ENCODE measurements around the gene CSF1.

The CSF1 gene

DNA sequence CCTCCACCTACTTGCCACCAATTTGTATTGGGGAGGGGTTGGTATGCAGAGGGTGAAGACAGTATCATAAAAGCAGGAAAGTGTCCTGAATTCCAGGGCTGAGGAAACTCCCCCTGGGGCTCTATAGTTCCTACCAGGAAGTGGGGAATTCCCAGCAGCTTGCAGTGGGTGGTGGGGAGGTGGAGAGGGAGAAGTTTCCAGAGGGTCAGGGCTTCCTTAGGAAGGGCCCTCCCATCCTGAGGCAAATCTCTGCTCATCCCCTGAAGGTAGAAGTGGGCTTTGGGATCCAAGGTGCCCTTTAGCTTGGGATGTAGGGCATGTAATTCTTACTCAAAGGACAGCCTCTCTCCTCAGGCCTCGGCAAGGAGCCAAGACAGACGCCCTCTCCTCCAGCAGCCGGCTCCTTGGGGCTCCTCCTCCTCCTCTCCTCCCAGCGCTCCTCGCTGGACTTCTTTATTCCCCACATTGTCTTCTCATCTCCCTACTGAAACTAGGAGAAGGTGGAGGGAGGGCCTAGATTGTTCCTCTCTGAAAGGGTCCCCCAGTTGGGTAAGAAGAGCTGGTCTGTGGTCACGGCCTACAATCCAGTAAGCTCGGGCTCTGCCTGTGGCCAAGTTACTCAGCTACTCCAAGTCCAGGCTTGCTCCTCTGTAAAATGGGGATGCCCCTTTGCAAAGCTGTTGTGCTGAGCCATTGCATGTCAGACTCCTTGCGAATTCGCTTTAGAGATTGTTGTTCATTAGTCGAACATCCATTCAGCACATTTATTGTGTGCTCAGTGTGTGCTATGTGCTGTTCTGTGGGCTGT lies 17.9 kb upstream of the CSF1 start:
- Mint-ChIP-seq H3K36me3 (no peaks in the 10 kb centered on the region), H3K4me3 (no peak overlapping the region), H3K9me3 (peaks cover 5% of the 10 kb centered on the region), H3K27ac (no peak overlapping the region), H3K27me3 (no peaks in the 10 kb centered on the region), H3K4me1 (peaks cover 26% of the 10 kb centered on the region)

GRCh38 chr1:109893532-109894171 lies 17.0 kb upstream of the CSF1 start:
- H3K9me3 Mint-ChIP-seq = peaks cover 4% of the 10 kb centered on the region

GRCh38 chr1:109894823-109895719 lies 15.6 kb upstream of the CSF1 start:
- Mint-ChIP-seq H3K4me3 (no peak overlapping the region), H3K4me1 (peaks cover 20% of the 10 kb centered on the region), H3K27me3 (no peaks in the 10 kb centered on the region), H3K9me3 (no peaks in the 10 kb centered on the region), H3K27ac (no peak overlapping the region), H3K36me3 (no peaks in the 10 kb centered on the region)

More at GRCh38 chr1:109893532-109894171, 17.0 kb upstream of the CSF1 start:
- Mint-ChIP-seq H3K4me1 (peaks cover 24% of the 10 kb centered on the region), H3K27ac (no peak overlapping the region), H3K27me3 (no peaks in the 10 kb centered on the region), H3K36me3 (no peaks in the 10 kb centered on the region), H3K4me3 (no peak overlapping the region)

DNA sequence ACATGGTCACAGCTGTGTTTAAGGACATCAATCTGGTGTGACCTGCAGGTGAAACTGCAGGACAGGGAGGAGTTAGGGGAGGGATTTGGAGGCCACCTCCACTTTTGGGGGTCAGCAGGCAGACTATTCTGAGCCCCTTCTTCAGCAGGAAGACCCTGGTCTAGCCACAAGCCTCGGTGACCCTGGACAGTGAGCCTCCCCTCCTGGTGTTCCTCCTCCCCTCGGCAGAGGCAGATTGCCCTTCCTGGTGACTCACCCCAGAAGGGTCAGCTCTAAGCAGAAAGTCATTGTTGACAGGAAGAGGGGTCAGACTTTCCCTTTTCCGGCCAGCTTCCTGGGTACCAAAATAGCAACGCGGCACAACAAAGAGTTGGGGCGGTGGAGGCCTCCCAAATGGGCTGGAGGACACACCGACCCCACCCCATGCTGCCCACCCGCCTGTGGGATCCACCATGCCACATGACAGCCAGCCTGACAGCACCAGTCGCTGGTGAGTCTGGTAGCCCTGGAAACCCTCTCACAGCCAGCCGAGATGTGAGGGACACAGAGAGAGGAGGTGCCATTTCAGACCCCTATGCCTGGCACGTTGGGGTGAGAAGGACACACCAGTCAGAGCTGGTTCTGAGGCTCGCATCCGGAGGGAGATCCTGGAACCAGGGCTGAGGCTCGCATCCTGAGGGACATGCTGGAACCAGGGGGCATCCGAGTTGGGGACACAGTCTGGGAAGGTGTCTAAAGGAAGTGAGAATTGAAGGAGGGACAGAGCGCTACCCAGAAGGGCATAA lies 14.7 kb upstream of the CSF1 start:
- Mint-ChIP-seq H3K27ac (no peak overlapping the region), H3K4me1 (peaks cover 14% of the 10 kb centered on the region), H3K36me3 (no peaks in the 10 kb centered on the region), H3K9me3 (no peaks in the 10 kb centered on the region), H3K27me3 (no peaks in the 10 kb centered on the region), H3K4me3 (no peak overlapping the region)

DNA sequence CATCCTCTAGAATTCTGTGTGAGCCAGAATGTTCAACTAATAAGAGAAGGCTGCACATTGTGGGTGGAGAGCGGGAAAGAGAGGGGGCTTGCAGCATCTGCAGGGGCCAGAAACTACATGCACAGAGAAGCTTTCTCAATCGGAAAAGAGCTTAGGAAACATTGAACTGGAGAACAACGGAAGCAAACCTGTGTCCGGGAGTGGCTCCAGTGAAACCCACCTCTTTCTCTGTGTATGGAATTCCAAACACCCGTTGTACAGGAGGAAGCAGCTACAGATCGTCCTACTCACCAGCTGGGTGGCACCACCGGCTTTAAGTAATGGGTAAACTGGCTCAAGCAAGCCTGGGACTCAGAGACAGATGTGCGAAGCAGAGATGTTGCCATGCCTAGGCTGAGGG lies 14.0 kb upstream of the CSF1 start:
- Mint-ChIP-seq H3K27ac (no peak overlapping the region), H3K4me3 (no peak overlapping the region), H3K27me3 (no peaks in the 10 kb centered on the region), H3K36me3 (no peaks in the 10 kb centered on the region), H3K4me1 (peaks cover 12% of the 10 kb centered on the region), H3K9me3 (no peaks in the 10 kb centered on the region)

DNA sequence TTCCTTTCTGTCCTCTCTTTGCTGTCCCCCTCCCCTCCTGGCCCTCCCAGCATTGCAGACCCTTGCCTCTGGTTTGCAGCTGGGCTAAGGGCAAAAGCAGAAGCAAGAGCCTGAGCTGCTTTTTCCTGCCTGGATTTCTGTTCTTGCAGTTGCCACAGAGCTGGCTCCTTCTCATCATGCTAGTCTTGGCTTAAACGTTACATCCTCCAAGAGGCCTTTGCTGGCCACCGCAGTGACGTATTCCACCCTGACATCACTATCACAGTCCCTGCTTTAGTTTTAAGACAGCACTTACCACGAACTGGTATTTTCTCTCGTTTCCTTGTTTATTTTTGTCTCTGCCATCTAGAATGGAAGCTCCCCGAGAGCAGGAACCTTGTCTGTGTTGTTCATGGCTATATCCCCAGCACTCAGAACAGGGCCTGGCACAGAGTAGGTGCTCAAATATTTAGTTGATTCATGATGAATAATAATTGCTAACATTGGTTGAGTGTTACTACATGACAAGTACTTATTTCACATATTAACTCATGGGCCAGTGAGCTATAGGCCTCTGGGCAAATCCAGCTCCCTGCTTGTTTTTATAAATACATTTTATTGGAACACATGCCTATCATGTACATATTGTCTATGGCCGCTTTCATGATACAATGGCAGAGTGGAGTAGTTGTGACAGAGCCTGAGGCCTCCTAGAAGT lies 13.2 kb upstream of the CSF1 start:
- Mint-ChIP-seq H3K27ac (no peak overlapping the region), H3K27me3 (no peaks in the 10 kb centered on the region), H3K4me1 (peaks cover 12% of the 10 kb centered on the region), H3K9me3 (no peaks in the 10 kb centered on the region), H3K36me3 (no peaks in the 10 kb centered on the region), H3K4me3 (no peak overlapping the region)

- H3K4me3 Mint-ChIP-seq = no peak overlapping the region
- H3K36me3 Mint-ChIP-seq = no peaks in the 10 kb centered on the region
- peaks cover 12% of the 10 kb centered on the region for H3K4me1 Mint-ChIP-seq
- no peaks in the 10 kb centered on the region for H3K27me3 Mint-ChIP-seq
- no peaks in the 10 kb centered on the region for H3K9me3 Mint-ChIP-seq
- no peak overlapping the region for H3K27ac Mint-ChIP-seq
Observed at GRCh38 chr1:109898842-109899241, 11.8 kb upstream of the CSF1 start.

DNA sequence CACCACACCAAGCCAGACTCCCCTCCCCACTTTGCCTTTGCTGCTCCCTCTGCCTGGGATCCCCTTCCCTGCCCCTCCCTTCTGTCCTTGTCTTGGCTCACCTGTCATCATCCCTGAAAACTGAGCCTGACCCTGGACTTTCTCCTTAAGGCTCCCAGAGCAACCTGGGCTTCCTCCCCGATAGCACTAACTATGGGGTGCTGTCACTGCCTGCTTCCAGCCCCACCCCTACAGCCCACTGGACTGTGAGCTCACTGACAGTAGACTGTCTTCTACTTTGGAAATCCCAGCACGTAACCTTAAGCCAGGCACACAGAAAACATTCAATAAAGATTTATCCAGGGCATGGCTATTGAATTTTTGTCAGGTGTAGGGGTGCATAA lies 9.5 kb upstream of the CSF1 start:
- Mint-ChIP-seq H3K9me3 (no peaks in the 10 kb centered on the region), H3K27ac (peak overlapping the region; percentile 11), H3K4me1 (peaks cover 20% of the 10 kb centered on the region), H3K4me3 (no peak overlapping the region), H3K36me3 (no peaks in the 10 kb centered on the region), H3K27me3 (no peaks in the 10 kb centered on the region)

DNA sequence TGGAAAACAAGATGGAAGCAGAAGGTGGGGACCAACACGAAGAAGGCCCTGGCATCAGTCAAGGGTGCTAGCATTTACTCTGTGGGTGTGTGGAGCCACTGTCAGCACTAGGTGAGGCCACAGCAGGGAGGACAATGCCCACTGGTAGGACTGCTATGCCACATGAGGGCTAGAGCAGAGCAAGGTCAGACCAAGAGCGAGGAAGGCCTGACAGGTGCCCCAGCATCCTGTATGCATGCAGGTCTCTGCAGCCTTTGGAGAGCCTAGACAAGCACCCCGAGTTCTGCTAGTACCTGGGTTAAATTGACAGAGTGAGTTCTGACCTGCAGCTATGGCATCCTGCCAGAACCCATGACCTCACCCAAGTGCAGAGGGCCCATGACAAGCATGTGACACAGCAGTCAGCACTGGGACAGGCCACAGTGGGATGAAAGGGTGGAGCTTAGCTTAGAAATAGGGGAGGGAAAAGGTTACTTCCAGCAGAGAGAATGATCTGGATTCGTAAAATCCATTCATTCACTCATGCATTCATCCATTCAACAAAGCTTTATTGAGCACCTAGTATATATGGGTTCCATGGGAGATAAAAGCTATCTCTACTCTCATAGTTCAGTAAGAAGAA lies 9.0 kb upstream of the CSF1 start:
- Mint-ChIP-seq H3K27ac (peak overlapping the region; percentile 11), H3K27me3 (no peaks in the 10 kb centered on the region), H3K4me3 (no peak overlapping the region), H3K4me1 (peaks cover 25% of the 10 kb centered on the region), H3K9me3 (no peaks in the 10 kb centered on the region), H3K36me3 (no peaks in the 10 kb centered on the region)

DNA sequence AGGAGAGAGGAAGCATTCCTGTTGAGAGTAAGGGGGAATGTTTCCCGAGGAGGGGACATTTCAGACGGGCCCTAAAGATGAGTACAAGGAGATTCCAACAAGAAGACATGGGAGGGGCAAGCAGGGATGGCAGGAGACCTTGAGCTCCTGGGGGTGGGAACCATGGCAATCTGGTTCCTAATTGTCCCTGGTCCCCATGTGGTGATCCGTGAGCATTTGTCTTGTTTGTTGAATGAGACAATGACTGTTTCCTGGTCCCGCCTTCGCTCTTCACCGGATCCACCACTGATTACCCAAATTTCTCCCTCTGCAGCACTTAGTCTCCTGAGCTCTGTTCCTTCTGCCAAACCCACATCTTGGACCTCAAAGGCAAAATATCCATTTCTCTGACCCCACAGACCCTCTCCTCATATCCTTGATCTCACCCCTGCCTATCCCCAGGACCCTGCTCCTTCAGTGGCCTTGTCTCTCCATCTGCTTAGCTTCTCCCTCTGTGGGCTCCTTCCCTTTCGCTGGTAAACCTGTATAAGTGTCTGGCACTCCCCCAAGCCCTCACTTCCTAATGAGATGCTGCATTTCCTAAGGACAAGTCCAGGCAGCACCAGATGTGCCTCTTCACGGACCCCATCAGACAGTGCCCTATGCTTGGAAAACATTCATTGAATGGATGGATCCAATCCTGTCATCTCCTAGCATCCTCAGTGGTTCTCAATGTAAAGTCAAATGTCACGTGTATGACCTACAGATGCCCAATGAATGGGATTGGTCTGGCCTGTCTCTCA lies 8.3 kb upstream of the CSF1 start:
- no peaks in the 10 kb centered on the region for H3K9me3 Mint-ChIP-seq
- H3K27ac Mint-ChIP-seq = no peak overlapping the region
- H3K4me3 Mint-ChIP-seq = no peak overlapping the region
- H3K4me1 Mint-ChIP-seq = peaks cover 32% of the 10 kb centered on the region
- H3K36me3 Mint-ChIP-seq = no peaks in the 10 kb centered on the region
- no peaks in the 10 kb centered on the region for H3K27me3 Mint-ChIP-seq

DNA sequence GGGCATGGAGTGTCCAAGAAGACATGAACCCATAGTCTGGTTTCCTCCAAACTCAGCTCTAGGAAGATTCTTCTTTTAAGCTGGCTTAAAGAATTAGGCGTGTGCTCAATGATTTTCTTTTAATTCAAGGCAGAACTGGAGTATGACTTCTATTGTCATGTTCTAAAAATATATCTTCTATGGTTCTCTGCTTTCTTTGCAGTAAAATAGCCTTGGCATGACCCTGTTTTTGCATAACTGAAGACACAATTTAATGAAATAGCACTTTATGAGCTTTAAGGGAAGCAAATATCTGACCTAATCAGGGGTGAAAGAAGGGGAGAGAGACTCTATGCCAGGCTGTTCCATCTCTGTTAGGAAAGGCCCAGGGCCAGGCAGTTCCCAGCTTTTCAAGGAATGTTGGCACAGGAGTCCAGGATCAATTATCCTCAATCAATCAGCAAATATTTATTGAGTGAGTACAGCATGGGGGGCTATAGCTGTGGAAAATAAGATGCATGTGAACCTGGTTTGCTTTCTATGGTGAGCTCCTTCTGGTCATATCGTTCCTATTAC lies 7.2 kb upstream of the CSF1 start:
- Mint-ChIP-seq H3K9me3 (no peaks in the 10 kb centered on the region), H3K4me3 (no peak overlapping the region), H3K27ac (no peak overlapping the region), H3K36me3 (no peaks in the 10 kb centered on the region), H3K4me1 (peaks cover 39% of the 10 kb centered on the region), H3K27me3 (no peaks in the 10 kb centered on the region)

GRCh38 chr1:109904105-109904817 lies 6.4 kb upstream of the CSF1 start:
- peaks cover 39% of the 10 kb centered on the region for H3K4me1 Mint-ChIP-seq
- no peaks in the 10 kb centered on the region for H3K36me3 Mint-ChIP-seq
- H3K27ac Mint-ChIP-seq = no peak overlapping the region
- no peak overlapping the region for H3K4me3 Mint-ChIP-seq
- H3K9me3 Mint-ChIP-seq = no peaks in the 10 kb centered on the region
- no peaks in the 10 kb centered on the region for H3K27me3 Mint-ChIP-seq

- no peaks in the 10 kb centered on the region for H3K9me3 Mint-ChIP-seq
- peak overlapping the region; percentile 95 for H3K27ac Mint-ChIP-seq
- H3K4me3 Mint-ChIP-seq = no peak overlapping the region
- no peaks in the 10 kb centered on the region for H3K36me3 Mint-ChIP-seq
- no peaks in the 10 kb centered on the region for H3K27me3 Mint-ChIP-seq
- peaks cover 42% of the 10 kb centered on the region for H3K4me1 Mint-ChIP-seq
Observed at GRCh38 chr1:109905491-109905890, 5.2 kb upstream of the CSF1 start.

Data from activated naive CD4-positive, alpha-beta T cell treated with anti-CD3 and anti-CD28 coated beads, Interleukin-2, amount 50 U/mL, for 24 hours (primary cell).